ENCODE measurements around the gene UBE2E2.
"Not testable (repeated sequence)": the region's sequence is repeated elsewhere in the genome, so short reads cannot be mapped to it uniquely, and the experiment has no call there.

UBE2E2 gene

DNA sequence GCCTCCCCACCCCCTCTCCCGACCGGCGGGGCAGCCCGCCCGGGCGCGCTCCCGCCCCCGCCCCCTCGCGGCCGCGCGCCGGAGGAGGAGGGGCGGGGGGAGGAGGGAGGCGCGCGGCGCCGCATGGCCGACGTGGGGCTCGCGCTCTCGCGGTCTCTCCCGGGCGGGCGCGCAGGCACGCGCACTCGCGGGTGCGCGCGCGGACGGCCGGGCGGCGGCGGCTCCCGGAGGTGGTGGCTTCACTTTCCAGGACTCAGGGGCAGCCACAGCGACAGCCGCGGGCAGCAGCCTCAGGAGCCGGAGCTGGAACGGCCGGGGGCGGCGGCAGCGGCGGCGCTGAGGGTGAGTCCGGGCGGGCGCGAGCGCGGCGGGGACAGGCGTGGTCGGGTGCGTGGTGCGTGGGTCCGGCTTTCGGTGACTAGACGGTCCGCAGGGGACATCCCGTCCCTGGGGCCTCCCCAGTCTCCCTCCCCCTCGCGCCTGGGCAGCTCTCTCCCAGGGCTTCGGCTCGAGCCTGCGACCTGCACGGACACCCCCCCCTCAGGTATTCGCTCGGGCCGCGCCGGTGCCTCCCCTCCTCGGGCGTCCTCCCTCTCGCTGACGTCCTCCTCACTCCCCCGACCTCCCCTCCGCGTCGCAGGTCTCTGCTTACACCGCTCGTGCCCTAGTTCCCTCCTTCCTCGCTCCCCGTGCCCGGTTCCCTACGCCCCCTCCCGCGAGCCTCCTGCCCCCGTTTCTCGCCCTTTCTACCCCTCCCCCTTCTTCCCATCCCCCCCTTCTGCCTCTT is at the start of gene UBE2E2:
Gene UBE2E2 (plus strand): TSS at position 407 of the 787 bp plus-strand sequence.
- DNase-seq, result peak; percentile 58 to 67

DNA sequence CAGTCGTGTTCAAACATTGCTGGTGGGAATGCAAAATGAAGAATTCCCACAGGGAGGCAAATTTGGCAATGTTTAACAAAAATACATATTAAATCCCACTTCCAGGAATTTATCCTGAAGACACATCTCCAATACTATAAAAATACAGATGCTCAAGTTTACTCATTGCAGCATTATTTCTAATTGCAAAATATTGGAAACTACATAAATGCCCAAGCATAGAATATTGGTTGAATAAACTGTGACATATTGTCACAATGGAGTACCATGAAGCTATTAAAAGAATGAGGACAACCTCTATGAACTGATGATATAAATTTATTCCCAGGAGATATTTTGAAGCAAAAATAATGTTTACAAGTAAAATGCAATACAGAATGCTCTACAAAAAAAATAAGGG is 49.7 kb upstream of the UBE2E2 start:
- DNase-seq, result no peak

DNA sequence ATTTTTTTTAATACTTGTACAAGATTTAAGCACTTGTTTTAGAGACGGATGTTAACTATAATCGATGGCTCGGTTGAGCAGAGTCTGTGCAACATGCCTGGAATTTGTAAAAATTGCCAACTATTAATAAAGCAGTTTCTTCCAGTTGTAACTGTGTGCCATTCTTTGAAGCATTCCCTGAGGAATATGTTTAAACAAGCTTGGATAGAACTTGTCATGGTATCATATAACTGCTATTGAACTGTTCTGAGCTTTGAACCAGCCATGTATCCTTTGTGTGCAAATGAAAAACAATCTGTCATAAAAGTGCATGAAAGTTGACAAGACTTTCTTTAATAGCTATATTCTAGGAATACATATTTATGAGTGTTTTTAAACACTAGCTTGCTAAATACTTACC is 45.8 kb upstream of the UBE2E2 start:
- no peak for DNase-seq

DNA sequence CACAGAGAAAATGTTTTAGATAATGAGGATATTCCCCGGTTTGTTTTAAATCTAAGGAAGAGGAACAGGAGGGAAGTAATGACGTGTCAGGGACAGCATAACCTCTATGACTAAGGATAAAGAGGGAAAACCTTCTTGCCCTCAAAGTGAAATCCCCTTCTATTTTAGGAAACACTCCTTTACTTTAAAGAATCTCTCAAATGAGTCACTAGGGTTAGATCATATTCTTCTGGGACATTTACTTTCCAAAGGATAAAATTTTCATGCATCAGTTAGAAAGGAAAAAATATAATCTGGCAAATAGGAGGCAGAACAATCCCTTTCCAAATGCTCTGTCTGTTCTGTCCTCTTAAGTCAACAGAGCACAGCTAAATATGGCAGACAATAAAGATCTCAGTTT is 43.2 kb upstream of the UBE2E2 start:
- no peak for DNase-seq

DNA sequence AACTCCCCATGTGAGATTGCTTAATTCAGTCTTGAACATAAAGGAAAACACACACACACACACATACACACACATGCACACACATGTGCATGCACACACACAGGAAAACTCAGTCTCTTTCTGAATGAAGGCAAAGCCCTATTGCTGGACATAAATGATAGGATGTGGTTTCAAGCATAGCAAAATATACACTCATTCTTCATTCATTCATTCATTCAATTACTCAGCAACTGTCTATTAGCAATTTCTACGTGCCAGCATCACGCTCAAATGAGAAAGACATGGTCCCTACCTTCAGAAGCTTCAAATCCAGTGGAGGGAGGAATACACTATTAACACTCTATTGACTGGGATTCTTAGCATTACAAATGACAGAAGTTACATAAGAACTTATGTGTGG is 41.8 kb upstream of the UBE2E2 start:
- no peak for DNase-seq

DNA sequence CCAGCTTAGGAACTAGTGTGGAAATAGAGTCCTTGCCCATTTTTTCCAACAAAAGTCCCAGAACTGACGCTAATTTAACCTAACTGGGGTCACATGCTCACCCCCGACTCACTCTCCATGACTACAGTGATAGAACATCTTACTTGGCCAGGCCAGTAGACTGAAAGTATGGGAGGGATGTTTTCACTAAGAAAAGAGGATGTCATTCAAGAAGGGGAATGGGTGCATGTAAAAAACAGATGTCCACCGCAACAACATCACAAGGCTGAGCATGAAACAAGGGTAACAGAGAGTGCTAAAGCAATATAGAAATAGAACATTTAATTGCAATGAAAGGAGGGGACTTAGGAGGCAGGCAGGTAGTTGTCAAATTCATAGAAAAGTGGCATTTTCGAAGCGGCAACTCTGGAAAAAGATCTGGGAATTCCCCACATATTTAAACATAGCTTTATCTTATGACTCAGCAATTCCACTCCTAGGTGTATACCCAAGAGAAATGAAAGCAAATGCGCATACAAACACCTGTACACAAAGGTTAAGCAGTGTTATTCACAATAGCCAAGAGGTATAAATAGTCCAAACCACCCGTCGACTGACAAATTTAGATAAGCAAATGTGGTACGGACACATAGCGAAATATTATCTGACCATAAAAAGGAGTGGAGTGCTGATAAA is 41.1 kb upstream of the UBE2E2 start:
- no peak for DNase-seq

DNA sequence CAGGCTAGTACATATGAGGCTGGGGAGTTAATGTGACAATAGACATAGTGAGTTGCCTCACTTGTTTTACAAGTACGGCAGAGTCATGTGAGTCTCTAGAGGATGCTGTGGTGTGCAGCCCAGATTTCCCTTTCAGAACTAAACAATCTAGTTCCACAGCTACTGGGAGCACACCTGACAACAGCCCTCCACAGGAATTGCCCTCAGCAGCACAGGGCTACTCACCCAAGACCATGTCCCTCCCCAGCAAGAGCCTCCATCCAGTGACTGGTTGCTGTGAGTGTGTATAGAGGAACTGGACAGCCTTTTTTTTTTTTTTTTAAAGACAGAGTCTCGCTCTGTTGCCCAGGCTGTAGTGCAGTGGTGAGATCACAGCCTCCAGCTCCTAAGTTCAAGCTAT is 40.2 kb upstream of the UBE2E2 start:
- no peak for DNase-seq

DNA sequence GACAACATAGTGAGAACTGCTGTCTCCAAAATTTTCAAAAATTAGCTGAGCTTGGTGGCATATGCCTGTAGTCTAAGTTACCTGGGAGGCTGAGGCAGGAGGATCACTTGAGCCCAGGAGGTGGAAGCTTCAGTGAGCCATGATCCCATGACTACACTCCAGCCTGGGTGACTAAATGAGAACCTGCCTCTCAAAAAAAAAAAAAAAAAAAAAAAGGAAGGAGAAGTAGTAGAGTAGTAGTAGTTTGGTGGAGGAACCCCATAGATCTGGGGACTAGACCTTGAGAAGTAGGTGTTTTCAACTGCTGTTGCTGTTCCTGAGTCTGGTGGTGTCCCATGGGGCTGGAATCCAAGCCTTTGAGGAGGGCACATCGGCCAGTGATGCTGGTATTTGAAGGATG is 38.4 kb upstream of the UBE2E2 start:
- no peak for DNase-seq

DNA sequence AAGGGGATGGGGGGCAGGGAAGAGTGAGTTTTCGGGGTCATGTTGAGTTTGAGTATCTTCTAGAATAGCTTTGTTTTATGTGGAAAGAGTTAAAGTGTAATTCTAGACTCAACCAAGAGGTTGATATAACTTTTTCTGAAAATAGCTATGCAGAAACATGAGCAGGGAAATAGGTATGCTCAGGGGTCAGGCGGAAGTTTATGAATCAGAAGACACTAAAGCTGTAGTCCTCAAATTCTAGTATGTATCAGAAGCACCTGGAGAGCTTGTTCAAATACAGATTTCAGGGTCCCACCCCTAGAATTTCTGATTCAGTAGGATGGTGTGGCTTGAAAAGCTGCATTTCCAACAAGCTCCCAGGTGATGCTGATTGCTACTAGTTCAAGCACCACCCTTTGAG is 37.6 kb upstream of the UBE2E2 start:
- DNase-seq, result no peak

DNA sequence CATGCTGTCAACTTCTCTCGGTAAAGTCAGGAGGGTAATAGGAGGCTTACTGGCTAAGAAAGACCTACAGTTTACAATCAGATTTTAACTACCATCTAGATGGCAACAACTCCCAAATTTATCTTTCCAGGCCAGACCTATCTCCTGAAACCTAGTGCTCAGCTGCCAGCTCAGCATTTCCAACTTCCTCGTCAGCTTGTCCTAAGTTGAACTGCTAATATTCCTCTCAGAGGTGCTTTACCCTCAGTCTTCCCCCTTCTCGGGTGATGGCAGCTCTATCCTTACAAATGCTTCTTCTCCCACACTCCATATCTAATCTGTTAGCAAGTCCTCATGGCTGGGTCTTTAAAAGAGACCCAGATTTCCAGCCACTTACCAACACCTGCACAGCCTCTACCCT is 36.9 kb upstream of the UBE2E2 start:
- DNase-seq, result no peak

DNA sequence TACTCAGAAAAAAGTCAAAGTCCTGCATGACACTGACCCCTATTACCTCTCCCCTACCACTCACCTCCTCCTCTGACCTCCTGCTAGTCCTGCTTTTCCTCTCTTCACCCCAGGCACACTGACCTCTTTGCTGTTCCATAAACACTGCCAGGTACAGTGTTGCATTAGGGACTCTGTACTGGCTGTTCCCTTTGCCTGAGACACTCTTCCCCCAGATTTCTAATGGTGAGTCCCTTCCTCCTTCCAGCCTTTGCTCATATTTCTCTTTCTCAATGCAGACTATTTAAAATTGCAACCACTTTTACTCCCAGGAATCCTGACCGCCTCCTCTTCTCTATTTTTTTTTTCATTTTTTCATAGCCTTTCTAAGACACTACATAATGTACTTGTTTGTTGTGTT is 36.3 kb upstream of the UBE2E2 start:
- no peak for DNase-seq

DNA sequence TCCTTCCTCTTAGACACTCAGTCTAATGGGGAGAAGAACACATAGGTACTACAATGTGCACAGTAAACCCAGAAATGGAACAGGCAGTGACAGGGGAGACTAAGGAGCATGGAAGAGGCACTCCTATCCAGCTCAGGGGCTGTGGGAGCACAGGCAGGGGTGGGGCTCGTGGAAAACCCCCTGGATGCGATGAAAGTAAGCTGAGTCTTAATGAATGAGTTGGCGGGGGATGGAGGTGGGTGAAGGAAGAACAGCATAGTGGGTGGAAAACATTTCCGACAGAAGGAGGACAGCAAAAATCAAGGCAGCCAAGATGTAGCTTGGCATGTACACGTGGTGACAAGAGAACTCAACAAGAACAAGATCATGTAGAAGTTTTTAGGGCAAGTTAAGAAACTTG is 33.6 kb upstream of the UBE2E2 start:
- DNase-seq, result no peak

DNA sequence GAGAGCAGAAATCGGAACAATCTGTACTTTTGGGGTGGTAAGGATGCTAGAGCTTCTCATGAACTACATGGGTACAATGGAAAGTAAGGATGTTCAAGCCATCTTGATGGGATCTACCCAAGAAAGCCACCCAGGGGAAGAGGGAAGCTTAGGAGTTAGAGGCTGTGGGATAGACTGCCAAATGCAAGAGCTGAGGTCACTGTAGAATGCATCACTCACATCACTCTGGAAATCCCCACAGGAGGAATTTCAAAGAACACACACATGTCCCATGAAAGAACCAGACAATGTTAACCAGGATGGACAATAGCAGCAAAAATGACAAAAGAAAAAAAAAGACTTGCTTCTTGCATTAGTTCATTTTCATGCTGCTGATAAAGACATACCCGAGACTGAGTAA is 32.8 kb upstream of the UBE2E2 start:
- no peak for DNase-seq

DNA sequence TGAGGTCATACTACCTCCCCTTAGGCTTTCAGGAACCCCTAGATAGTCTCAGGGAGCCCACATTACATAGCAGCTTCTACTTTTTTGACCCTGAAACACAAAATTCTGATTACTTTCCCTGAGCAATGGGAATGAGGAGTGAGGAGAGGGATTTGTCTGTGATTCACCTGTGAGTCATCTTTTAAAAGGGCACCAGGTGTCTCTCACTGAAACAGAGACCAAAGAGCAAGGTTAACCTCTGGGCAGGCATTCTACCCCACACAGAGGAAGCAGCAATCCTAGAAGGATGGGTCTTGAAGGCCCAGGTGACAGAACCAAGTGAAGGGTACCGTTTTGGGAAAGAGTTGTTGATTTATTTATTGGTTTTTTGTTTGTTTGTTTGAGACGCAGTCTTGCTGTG is 31.1 kb upstream of the UBE2E2 start:
- no peak for DNase-seq

DNA sequence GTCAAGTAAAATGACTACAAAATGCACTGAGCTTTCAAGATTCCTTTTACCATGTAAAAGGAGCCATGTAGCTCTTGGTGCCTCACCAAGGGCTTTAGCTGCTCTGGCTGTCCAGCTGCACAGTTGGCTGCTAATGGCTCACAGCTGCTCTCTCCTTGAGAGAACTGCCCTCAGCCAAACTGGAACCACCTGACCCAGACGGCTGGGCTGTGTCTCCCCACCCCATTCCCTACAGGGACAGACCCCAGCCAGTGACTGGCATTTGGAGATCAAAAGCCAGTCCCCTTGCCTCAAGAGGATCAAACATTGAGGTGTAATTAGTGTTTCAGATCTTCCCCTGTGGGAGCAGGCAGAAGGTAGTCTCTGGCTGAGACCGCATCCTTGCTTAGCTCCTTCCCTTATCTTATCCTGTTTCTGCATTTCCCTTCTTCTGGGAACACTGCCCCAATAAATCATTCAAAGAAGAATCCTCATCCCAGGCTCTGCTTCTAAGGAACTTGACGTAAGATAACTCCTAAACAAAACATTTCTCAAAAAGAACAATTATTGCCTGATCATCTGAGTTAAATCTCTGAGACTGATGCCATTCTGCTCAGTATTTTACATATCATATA is 28.6 kb upstream of the UBE2E2 start:
- no peak for DNase-seq

DNA sequence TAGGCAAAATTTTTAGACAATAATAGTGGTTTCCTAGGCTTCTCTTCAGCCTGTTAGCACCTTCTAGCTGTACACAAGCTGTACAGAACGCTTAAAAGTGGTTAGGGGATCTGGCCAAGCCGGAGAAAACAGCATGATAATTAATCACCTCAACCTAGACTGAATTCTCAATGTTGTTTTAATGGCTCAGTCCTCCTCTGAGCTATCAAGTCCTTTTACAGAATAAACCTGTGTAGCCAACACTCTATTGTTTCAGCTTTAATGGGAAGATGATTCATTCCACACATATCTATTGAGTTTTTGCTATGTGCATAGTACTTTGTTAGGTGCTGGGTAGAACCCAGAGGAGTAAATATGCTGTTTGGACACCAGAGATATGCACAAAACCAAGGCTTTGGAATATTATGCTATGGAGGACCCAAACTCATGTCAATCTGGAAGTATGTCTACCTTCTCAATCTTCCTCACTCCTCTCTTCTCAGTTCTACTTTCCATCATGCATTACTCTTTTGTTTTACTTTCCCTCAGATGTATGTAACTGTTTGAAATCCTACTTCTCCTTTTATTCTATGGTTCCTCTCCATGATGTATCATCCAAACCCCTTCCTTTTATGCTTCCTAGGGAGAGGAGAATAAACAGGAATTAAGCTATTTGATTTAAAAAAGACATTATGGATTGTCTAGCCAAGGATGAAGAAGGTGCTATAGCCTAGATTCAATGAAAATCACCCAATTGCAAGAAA is 27.6 kb upstream of the UBE2E2 start:
- DNase-seq, result no peak

DNA sequence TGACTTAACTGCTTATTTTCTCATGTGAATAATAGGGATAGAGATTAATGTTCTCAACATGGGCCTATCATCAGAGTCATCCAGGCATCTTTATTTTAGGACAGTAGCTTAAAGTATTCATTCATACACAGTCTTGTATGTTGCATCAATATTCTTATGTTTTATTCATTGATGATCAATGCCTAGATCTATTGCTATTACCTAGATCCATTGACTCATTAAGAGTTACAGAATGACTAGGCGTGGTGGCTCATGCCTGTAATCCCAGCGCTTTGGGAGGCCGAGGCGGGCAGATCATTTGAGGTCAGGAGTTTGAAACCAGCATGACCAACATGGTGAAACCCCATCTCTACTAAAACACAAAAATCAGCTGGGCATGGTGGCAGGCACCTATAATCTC is 26.3 kb upstream of the UBE2E2 start:
- not testable (repeated sequence) for DNase-seq

DNA sequence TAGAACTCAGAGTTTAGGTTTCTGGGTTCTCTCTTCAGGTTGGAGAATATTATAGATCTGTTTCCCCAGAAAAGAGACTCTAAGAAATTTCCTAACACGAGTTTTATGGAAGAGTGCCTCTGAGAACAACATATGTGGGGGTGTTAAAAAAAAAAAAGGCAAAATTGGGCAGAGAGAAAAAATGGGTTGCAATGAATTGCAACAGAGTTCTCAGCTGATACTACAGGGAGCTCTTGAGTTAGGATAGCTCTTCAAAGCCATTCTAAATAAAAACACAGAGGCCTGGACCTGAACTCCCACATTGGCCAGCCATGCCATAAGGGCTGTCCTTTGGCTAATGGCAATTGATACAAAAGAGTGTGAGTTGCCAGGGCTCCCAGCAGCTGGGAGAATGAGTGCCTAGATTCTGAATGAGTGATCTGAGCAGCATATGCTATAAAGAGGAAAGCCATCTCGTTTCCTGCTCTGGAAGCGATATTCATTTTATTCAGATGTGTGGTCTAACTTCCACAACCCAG is 20.1 kb upstream of the UBE2E2 start:
- no peak for DNase-seq

DNA sequence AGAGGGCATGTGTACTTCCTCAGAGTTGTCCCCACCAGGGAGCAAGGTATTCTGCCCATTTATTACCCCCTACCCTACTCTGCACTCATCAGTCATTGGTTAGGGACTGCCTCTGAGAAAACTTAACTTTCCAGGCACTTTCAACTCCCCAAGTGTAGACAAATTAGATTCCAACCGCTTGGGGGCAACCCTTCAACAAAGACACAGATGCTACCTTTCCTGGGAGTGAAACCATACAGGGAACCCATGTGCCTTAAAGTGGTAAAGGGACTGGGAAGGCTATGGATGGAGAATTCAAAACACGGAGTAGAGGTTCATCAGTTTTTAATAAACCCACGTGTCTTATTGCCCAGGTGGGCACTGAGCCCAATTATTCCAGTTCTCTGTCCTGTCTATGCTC is 19.4 kb upstream of the UBE2E2 start:
- DNase-seq, result peak in 1 of 2 donors; percentile 38

DNA sequence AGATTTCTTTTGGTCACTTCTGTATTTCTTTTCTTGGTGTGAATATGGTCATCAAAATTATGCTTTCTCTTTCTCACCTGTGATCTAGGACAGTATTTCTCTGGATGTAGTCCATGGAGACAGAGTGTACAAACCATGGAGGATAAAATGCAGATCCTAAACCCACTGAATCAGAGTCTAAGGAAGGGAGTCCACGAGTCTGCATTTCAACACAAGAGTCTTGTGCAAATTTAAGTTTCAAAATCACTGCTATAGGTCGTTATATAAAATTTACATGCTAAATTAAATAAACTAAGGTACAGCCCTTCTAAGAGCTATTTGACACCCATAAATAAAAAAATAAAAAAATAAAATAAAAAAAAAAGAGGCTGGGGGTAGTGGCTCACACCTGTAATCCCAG is 17.3 kb upstream of the UBE2E2 start:
- DNase-seq, result no peak

DNA sequence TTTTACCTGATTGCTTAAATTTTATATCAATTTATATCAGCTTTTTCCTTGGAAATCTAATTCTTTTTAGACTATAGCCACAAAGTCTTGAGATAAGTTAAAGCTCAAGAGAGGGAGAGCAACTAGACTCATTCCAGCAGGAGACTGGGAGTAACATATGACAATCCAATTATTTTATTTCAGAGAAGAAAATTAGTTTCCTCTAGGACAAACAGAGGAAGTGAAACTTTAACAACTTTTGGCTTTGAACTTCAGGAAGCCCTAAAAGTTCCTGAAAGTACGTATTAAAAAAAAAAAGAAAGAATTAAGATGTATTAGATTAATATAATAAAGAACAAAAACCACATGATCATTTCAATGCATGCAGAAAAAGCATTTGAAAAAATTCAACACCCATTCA is 13.9 kb upstream of the UBE2E2 start:
- no peak for DNase-seq

DNA sequence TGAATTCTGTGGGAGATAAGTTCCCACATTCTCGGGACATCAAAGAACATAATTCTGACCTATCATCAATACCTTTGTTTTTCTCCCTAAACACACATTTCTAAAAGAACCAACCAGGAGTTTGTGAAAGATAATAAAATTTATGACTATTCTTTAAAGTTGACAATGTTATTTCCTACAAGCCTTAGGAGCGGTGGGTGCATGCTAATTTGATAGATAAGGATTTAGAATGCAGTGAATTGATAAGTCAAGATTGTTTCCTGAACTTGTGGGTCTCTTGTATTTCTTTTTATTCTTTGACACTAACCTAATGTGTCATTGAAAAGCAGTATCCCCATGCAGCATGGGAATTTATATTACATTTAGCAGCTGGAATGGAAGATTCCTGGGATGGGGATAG is 10.3 kb upstream of the UBE2E2 start:
- no peak for DNase-seq

DNA sequence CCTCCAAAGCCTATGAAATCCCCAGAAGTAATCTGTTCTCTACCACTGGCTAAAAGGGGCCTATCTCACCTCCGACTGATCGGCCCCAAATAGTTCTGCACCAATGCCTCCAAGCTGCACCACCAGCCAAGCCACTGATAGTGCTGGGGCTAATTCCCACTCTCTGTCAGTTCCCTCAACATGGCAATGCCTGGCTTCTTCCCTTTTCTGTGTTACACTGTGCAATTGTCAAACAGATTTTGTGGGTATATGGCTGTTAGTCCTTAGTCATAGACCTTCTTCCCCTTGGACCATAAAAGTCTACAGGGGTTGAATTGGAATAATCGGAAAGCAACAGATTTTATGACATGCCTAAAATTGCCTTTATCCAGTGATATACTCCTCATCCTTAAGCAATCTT is 9.3 kb upstream of the UBE2E2 start:
- no peak for DNase-seq

Measured in hippocampal formation (tissue), 2 donors.